GM19468 (cell line): ENCODE data around the gene TMEM117.
"Not testable (repeated sequence)": the region's sequence is repeated elsewhere in the genome, so short reads cannot be mapped to it uniquely, and the experiment has no call there.

Experiments used
- ATAC-seq: cut with Tn5 transposase; IDR thresholded peaks from one replicate; pipeline ENCODE4 v1.9.1; 2021; ENCODE audit warnings: mild to moderate bottlenecking, moderate library complexity, moderate number of reproducible peaks; ENCODE audit not compliant: unreplicated experiment; ENCODE audit errors: extremely low read depth

The TMEM117 gene

GRCh38 chr12:44158746-44159145 is 322.9 kb downstream of the TMEM117 start:
- ATAC-seq, result no peak

- ATAC-seq, result no peak
Observed at GRCh38 chr12:44159216-44159615, 323.3 kb downstream of the TMEM117 start.

GRCh38 chr12:44159862-44160261 is 324.0 kb downstream of the TMEM117 start:
- no peak for ATAC-seq

GRCh38 chr12:44162961-44163360 is 327.1 kb downstream of the TMEM117 start:
- no peak for ATAC-seq

DNA sequence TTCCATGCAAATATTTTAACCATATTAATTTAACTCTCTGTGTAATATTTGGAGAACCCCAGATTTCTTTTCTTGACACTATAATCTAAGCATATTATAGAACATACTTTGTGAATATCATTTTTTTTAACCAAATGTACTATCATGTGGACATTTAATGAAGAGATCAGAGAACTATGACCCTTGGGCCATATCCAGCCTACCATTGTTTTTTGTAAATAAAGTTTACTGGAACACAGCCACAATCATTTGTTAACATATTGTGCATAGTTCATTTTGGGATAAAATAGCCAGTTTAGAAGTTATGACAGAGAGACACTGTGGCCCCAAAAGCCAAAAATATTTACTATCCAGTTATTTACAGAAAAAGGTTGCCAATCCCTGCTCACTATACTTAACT is 338.2 kb downstream of the TMEM117 start:
- no peak for ATAC-seq

GRCh38 chr12:44184499-44185206 is 348.8 kb downstream of the TMEM117 start:
- peak; percentile 78 for ATAC-seq

DNA sequence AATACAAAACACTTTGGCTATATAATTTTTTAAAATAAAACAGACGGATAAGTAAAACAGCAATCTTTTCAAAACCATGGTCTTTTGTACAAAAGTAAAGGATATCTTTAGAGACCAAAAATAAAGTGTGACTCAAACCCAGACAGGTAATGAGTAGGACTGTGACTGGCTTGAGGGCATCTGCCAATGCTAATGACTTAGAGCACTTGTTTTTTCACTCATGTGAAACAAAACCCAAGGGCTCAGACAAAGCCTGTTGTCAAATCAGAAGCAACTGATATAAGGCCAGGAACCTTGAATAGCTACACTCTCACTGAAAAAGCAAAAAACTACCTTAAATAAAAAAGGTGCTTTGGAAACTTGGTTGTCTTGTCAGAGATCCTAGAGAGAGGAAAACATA is 357.4 kb downstream of the TMEM117 start:
- ATAC-seq, result peak; percentile 79

DNA sequence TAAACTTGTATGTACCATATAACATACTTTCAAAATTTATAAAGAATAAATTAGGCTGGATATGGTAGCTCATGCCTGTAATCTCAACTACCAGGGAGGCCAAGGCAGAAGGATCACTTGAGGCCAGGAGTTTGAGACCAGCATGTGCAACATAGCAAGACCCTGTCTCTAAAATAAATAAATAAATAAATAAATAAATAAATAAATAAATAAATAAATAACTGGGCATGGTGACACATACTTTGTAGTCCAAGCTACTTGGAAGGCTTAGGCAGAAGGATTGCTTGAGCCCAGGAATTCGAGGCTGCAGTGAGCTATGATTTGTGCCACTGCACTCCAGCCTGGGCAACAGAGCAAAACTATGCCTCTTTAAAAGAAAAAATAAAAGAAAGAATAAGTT is 359.8 kb downstream of the TMEM117 start:
- not testable (repeated sequence) for ATAC-seq

DNA sequence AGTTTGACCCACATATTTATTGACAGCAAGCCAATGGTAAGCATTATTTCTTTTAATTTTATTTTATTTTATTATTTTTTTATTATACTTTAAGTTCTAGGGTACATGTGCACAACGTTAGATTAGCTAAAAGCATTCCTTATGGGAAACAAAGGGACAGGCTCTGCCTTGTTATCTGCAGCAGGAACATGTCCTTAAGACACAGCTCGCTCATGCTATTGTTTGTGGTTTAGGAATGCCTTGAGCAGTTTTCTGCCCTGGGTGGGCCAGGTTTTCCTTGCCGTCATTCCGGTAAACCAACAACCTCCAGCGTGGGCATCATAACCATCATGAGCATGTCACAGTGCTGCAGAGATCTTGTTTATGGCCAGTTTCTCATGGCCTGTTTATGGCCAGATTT is 370.2 kb downstream of the TMEM117 start:
- ATAC-seq, result no peak

DNA sequence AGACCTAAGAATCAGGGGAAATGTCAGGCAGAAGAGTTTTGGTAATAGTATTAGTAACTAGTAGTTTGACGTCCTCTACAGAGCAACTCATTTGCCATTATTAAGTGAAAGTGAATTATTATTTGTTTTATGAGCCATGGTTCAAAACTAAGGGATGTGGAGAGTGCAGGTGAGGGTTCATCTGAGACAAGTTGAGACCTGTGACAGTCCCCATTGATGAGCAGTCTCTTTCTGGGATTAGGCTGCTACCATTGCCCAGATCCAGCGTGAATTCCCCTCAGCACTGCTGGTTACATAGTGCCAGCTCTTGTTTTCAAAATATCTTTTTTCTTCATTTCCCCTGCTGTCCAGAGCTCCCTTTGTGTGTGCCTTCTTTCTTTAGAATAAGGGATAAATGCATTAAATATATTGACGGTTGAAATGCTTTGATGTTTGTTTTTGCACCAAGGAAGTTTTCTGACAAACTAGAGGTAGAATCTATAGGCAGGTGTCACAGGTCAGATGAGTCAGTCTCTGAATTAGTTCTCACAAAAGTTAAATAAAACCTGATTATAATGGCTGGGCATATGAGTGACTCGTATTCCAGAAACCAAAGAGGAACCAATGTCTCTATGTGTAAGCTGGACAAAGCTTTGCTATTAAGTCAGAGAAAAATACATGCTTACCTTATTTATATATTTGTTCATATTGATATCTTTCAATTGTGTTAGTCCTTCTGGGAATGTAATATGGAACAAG is 381.4 kb downstream of the TMEM117 start:
- ATAC-seq, result no peak

DNA sequence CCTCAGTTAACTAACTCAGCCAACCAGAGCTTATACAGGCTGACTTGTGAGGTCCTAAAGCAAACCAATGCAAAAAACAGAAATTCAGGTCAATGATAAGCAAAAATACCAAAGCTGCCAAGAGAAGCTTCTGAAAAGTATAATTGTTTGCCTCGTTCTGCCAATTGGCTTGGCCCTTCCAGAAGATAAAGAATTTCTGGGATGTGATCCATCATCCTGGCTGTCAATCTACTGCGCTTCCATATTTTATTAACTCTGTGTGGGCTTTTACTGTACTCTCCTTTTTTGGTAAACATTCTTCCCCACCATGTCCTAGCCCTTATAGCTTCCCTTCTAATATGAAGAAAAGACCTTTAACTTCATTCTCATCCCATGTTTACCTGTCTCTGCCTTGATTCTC is 387.9 kb downstream of the TMEM117 start:
- ATAC-seq, result no peak

DNA sequence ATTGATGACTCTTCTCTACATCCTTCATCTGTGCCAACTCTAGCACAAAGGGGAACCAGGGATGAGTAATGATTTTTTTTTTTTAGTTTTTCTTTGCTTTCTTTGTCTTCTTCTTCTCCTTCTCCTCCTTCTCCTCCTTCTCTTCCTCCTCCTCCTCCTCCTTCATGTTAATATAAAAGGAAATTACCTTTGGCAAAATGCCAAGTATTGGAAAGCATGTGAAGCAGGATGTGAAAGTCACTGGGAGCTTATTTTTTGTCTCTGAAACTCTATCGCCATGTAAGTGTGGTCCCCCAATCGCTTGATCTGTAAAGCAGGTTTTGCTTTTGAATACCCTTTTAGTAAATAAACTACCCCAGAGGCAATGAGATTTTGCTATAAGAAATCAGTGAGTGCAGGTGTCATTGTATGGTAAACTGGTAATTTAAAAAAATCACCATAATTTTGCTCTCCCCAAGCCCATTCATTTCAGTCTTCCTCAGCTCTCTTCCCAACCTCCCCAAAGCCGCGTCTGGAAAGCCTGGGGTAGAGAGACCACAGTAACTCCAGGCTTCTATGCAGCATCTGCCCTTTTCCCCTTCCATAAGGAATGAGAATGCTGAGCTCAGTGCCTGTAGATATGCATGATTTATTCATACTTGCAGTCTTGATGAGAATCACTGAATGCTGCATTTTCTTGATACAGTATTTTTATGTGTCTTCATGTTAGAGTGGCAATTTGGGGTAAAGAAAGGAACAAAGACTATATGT is 388.7 kb downstream of the TMEM117 start:
- ATAC-seq, result no peak

- no peak for ATAC-seq
Observed at GRCh38 chr12:44225149-44225510, 389.2 kb downstream of the TMEM117 start.

- no peak for ATAC-seq
Observed at GRCh38 chr12:44227616-44228015, 391.7 kb downstream of the TMEM117 start.

DNA sequence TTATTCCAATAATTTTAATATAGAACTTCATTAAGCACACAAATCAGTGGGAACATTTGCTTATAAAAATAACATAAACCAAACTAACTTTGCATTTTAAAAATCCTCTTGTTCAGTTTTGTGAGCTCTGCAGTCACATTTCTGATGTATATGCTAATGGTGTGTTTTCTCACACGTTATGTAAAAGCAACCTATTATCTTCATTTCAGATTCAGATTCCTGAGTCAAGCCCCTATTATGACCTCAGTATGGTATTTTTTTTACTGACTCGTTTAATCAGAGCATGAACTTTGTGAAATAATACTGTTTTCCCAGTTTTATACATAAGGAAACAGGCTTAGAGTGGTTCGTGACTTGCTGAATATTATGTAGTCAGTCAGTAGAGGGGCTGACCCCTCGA is 394.0 kb downstream of the TMEM117 start:
- ATAC-seq, result no peak

DNA sequence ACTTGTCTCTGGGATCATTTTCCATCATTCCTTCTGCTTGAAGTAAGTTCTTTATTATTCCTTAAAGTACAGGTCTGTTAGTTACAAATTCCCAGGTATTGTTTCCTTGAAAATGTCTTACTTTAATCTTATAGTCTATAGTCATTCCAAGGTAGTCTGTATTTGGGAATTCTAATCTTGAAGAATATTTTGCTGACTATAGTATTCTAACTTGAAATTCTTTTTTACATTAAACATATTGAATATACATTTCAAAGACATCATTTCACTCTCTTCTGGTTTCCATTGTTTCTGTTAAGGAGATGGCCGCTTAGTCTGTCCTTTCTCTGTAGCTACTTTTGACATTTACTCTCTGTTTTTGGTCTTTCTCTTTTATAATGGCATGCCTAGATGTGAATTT is 399.8 kb downstream of the TMEM117 start:
- no peak for ATAC-seq

- no peak for ATAC-seq
Observed at GRCh38 chr12:44240186-44240585, 404.3 kb downstream of the TMEM117 start.

DNA sequence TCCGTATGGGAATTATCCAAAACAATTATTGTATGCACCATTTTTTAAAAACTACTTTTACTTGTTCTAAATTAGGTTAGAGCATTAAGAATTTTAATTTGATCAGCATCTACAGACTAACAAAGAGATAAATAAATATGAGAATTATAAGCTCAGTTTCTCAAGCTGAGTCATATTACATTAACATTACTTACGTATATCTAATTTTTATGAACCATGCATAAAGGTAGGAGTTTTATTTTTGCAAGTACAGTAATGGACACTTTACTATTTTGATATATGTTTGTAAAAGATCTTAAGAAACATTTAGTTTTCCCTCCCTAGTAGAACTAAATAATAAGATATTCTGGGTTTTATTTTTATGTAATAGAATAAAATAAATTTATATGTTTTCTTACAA is 410.1 kb downstream of the TMEM117 start:
- no peak for ATAC-seq

- no peak for ATAC-seq
Observed at GRCh38 chr12:44246482-44247105, 410.7 kb downstream of the TMEM117 start.

DNA sequence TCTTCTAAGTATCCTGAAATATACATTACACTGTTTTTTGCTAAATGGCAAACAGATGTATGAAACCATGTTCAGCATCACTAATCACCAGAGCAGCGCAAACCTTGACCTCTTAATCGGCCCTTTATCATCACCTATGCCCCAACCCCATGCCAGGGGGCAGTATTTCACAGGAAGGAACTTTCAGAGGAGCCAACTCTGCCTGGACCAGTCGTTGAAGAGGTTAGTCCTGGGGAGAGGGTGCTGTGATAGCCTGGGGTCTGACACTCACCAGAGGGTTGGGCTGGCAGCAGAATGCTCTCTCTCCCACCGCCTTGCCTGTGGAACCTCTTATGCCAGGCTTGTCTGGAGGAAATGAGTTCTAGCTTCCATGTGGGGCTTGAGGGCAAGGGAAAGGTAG is 411.7 kb downstream of the TMEM117 start:
- ATAC-seq, result no peak

- ATAC-seq, result no peak
Observed at GRCh38 chr12:44248436-44248835, 412.6 kb downstream of the TMEM117 start.
